HepG2 (cell line): ENCODE data around the gene BET1. TPM values are rescaled to one million over a fixed set of nuclear protein-coding genes. Genes with fewer than 3 reads are reported as not detected.

Source experiments
- ATAC-seq: fragments of 200-7000 bp; cut with Tn5 transposase; 3 replicates; pipeline ENCODE4 v1.9.1; 2020; ENCODE audit warnings: mild to moderate bottlenecking, moderate library complexity
- BruUV-seq: library from RNA; stranded (reverse); fragments of 400-500 nt; replicated peaks from 2 replicates; lab custom pipeline; 2021; lab: Mats Ljungman, UMichigan
- CTCF ChIA-PET: fragments of 300-600 bp; formaldehyde crosslinking; extraction: SDS; loops from one replicate; lab custom pipeline; 2021; ENCODE audit warnings: low total read pairs, inconsistent platforms, low intra/inter-chr PET ratio; lab: Yijun Ruan, JAX
- POLR2A ChIA-PET: fragments of 350-600 bp; sonication (Branson Sonifier 250); formaldehyde crosslinking; loops from one replicate; lab custom pipeline; 2020; ENCODE audit warnings: antibody characterized with exemption, inconsistent platforms; lab: Yijun Ruan, JAX
- DNase-seq: peaks from one replicate; pipeline ENCODE4 v3.0.0-alpha.2; 2015; ENCODE audit warnings: low spot score
- FAIRE-seq: peaks from 3 replicates; lab custom pipeline; 2011; peaks lifted over from hg19 to GRCh38; lab: Jason Lieb, UNC
- H2AFZ ChIP-seq: one replicate; pipeline ENCODE4 v1.6.1; 2011; ENCODE audit warnings: low read length, inconsistent platforms
- H3K27ac ChIP-seq: fragments of 300-600 bp; 3 replicates; pipeline ENCODE4 v1.8.0; 2011; ENCODE audit warnings: mixed run types, mild to moderate bottlenecking, mixed read lengths, low read length, inconsistent platforms; ENCODE audit not compliant: insufficient read depth; ENCODE audit errors: extremely low read length
- H3K27me3 ChIP-seq, 2 experiments: fragments of 200-600 bp in 1 of 2; 2 replicates in 1 of 2; 3 replicates in 1 of 2; pipeline versions ENCODE4 v1.6.0 to v1.8.0; 2011; ENCODE audit warnings: low read length in 2 of 2, mild to moderate bottlenecking in 2 of 2, moderate library complexity in 2 of 2, inconsistent platforms in 1 of 2; ENCODE audit not compliant: insufficient read depth in 2 of 2, control insufficient read depth in 1 of 2
- H3K36me3 ChIP-seq, 2 experiments: fragments of 200-600 bp in 1 of 2; replicated peaks in 1 of 2; 2 replicates in 1 of 2; 3 replicates in 1 of 2; pipeline versions ENCODE4 v1.5.1 to v1.8.0; 2011; ENCODE audit warnings: low read length in 2 of 2, inconsistent platforms in 1 of 2; ENCODE audit not compliant: insufficient read depth in 2 of 2, control insufficient read depth in 1 of 2
- H3K4me1 ChIP-seq: 2 replicates; pipeline ENCODE4 v1.5.1; 2012; ENCODE audit warnings: low read length, inconsistent platforms; ENCODE audit not compliant: insufficient read depth
- H3K4me2 ChIP-seq: 2 replicates; pipeline ENCODE4 v1.6.0; 2011; ENCODE audit warnings: low read depth, low read length, inconsistent platforms
- H3K4me3 ChIP-seq, 3 experiments: fragments of 200-600 bp in 1 of 3; sonication (generic), shearing (Covaris generic) in 1 of 3; replicated peaks in 1 of 3; 2 replicates each; pipeline ENCODE4 v1.5.1; 2011 to 2016; ENCODE audit warnings: low read length in 3 of 3, inconsistent platforms in 2 of 3, low read depth in 2 of 3, mild to moderate bottlenecking in 2 of 3, control low read depth in 1 of 3, mixed read lengths in 1 of 3; ENCODE audit not compliant: insufficient read depth in 1 of 3
- H3K79me2 ChIP-seq: one replicate; pipeline ENCODE4 v1.6.1; 2011; ENCODE audit warnings: low read length, inconsistent platforms; ENCODE audit not compliant: insufficient read depth
- H3K9ac ChIP-seq: 2 replicates; pipeline ENCODE4 v1.6.0; 2011; ENCODE audit warnings: mild to moderate bottlenecking, low read depth, low read length, inconsistent platforms; ENCODE audit not compliant: insufficient read depth
- H3K9me3 ChIP-seq: 2 replicates; pipeline ENCODE4 v1.5.1; 2012; ENCODE audit warnings: mild to moderate bottlenecking, low read length
- H4K20me1 ChIP-seq: 2 replicates; pipeline ENCODE4 v1.6.0; 2011; ENCODE audit warnings: inconsistent platforms, mild to moderate bottlenecking, low read length, moderate library complexity; ENCODE audit not compliant: insufficient read depth
- AFF4 ChIP-seq: sonication (generic); formaldehyde crosslinking; IDR thresholded peaks from 2 replicates; pipeline ENCODE4 v1.4.0; 2020; ENCODE audit warnings: missing genetic modification reagents
- KMT2A ChIP-seq: sonication (generic); formaldehyde crosslinking; IDR thresholded peaks from 2 replicates; pipeline ENCODE4 v1.4.0; 2020; ENCODE audit warnings: missing genetic modification reagents
- MTERF4 ChIP-seq: sonication (generic); formaldehyde crosslinking; IDR thresholded peaks from 2 replicates; pipeline ENCODE4 v1.8.0; 2023; ENCODE audit warnings: mild to moderate bottlenecking, missing genetic modification reagents
- NFE2 ChIP-seq: sonication (generic); formaldehyde crosslinking; IDR thresholded peaks from 2 replicates; pipeline ENCODE4 v1.4.0; 2020; ENCODE audit warnings: missing genetic modification reagents
- NR0B2 ChIP-seq: sonication (generic); formaldehyde crosslinking; IDR thresholded peaks from 2 replicates; pipeline ENCODE4 v1.4.0; 2020; ENCODE audit warnings: mild to moderate bottlenecking, missing genetic modification reagents
- PRDM15 ChIP-seq: sonication (generic); formaldehyde crosslinking; IDR thresholded peaks from 2 replicates; pipeline ENCODE4 v1.4.0; 2020; ENCODE audit warnings: missing genetic modification reagents
- RNF2 ChIP-seq: fragments of 450-650 bp; conservative IDR thresholded peaks from 2 replicates; pipeline ENCODE4 v1.6.1; 2016; ENCODE audit warnings: low read depth
- ZNF703 ChIP-seq: sonication (generic); formaldehyde crosslinking; IDR thresholded peaks from 2 replicates; pipeline ENCODE4 v1.5.1; 2020; ENCODE audit warnings: missing genetic modification reagents, mild to moderate bottlenecking, moderate library complexity, borderline replicate concordance
- ZSCAN25 ChIP-seq: sonication (generic); formaldehyde crosslinking; IDR thresholded peaks from 2 replicates; pipeline ENCODE4 v1.8.0; 2022; ENCODE audit warnings: mild to moderate bottlenecking, missing genetic modification reagents
- WGBS: methylation state at CpG from one replicate; pipeline ENCODE4 v1.1.6; 2017; ENCODE audit warnings: low lambda C conversion rate; 5-methylcytosine and 5-hydroxymethylcytosine counted together
- in situ Hi-C: cut with HindIII; loops from 2 replicates; pipeline ENCODE4 v1.10.0; 2017; ENCODE audit warnings: low pct_unique_long_range_greater_than_20kb; ENCODE audit not compliant: extremely low pct_ligation_motif_present
- intact Hi-C: fragments of 100-400 bp; cut with micrococcal nuclease; formaldehyde crosslinking; loops from one replicate; pipeline ENCODE4 v1.10.0; 2022; ENCODE audit not compliant: unreplicated experiment
- polyA plus RNA-seq, 8 experiments: library from polyadenylated mRNA; depleted of rRNA in 3 of 8; stranded (reverse) in 7 of 8; unstranded in 1 of 8; fragments of >200 nt; fragmentation: Illumina TruSeq in 4 of 8; extraction: Trizol in 4 of 8; gene quantifications; 2 replicates each; pipeline versions ENCODE4 v1.2.1 to v1.2.3, GENCODE V29; 2011 to 2016; ENCODE audit warnings: low read depth in 4 of 8, missing spikeins in 1 of 8, mixed read lengths in 1 of 8; ENCODE audit not compliant: insufficient read depth in 1 of 8
- total RNA-seq, 5 experiments: library from RNA; depleted of rRNA; stranded (reverse); fragments of >200 nt; fragmentation: Illumina TruSeq; extraction: Trizol; gene quantifications; 2 replicates each; pipeline ENCODE4 v1.2.3, GENCODE V29; 2016; ENCODE audit warnings: low read depth in 1 of 5

The BET1 gene
- total and polyA plus RNA-seq, 2 of the 13 experiments (the other 11 are each of a cell fraction or from before 2014, with no cell fraction given) = 23.8 to 33.7 TPM

- H3K4me3 ChIP-seq = no peak overlapping the region
- 31% methylated on average over 1 of the region's 1 CpG for WGBS
- ATAC-seq = no peak
- no peak for TF ChIP-seq ZNF703
- no peak for TF ChIP-seq NR0B2
- TF ChIP-seq PRDM15 (CRISPR knock-in tag) = no peak
- TF ChIP-seq ZSCAN25 = no peak
- TF ChIP-seq KMT2A = no peak
- no peak for TF ChIP-seq MTERF4 (CRISPR knock-in tag)
- TF ChIP-seq NFE2 (CRISPR knock-in tag) = no peak
- TF ChIP-seq RNF2 = no peak
- TF ChIP-seq AFF4 (CRISPR knock-in tag) = no peak
- TF ChIP-seq, all 625 proteins: peak for 0
- H3K27ac ChIP-seq = no peak overlapping the region
- no peak for DNase-seq
- intact Hi-C loops = no loop called here
- H2AFZ ChIP-seq = no peak overlapping the region
- BruUV-seq = no TSS peak
- POLR2A ChIA-PET = no interaction called here
- H3K79me2 ChIP-seq = no peaks in the 10 kb centered on the region
- H3K9me3 ChIP-seq = no peaks in the 10 kb centered on the region
- in situ Hi-C loops = no loop called here
- no peak overlapping the region for H3K4me2 ChIP-seq
- H4K20me1 ChIP-seq = no peaks in the 10 kb centered on the region
- no peak for FAIRE-seq
- H3K4me1 ChIP-seq = no peaks in the 10 kb centered on the region
- H3K9ac ChIP-seq = no peak overlapping the region
- 0 out of 5 replicates have a peak, but pooled peaks cover 0 to 2% of the 10 kb centered on the region in 2 experiments for H3K27me3 ChIP-seq
- CTCF ChIA-PET = no interaction called here
- no peaks in the 10 kb centered on the region for H3K36me3 ChIP-seq
Measured at GRCh38 chr7:93957767-93958166, 46.4 kb downstream of the BET1 start.
